ENCODE data around the gene RDH14. TPM values are rescaled to one million over a fixed set of nuclear protein-coding genes. Genes with fewer than 3 reads are reported as not detected.

Gene RDH14
- total and polyA plus RNA-seq, 4 donors = 13.3 to 23.9 (median 15.6) TPM

GRCh38 chr2:18578033-18578432 lies 17.6 kb upstream of the RDH14 start:
- TF ChIP-seq NR2F2 (IDR thresholded peaks at IDR 0.05) = no peak
- no peak for DNase-seq (ENCODE audit: low spot score)
- H3K9me3 ChIP-seq (ENCODE audit: control insufficient read depth in 4 of 4, low read length in 3 of 4) = no peaks in the 10 kb centered on the region
- H3K4me3 ChIP-seq (ENCODE audit: low read depth in 1 of 3, low read length in 3 of 3) = no peak overlapping the region
- H3K27ac ChIP-seq (ENCODE audit: low read depth in 1 of 2, low read length in 2 of 2) = no peak overlapping the region
- no peaks in the 10 kb centered on the region for H3K36me3 ChIP-seq (ENCODE audit: control insufficient read depth in 4 of 4, insufficient read depth in 3 of 4, low read depth in 1 of 4, low read length in 3 of 4)
- no peak overlapping the region for H3K9ac ChIP-seq (ENCODE audit: low read depth in 1 of 2, low read length in 2 of 2)
- H3K4me1 ChIP-seq (ENCODE audit: control insufficient read depth in 4 of 4, insufficient read depth in 4 of 4, low read length in 3 of 4) = no peaks in the 10 kb centered on the region
- H3K27me3 ChIP-seq (ENCODE audit: control insufficient read depth in 4 of 4, insufficient read depth in 4 of 4, low read length in 3 of 4) = no peaks in the 10 kb centered on the region

- H3K9ac ChIP-seq (ENCODE audit: low read depth in 1 of 2, low read length in 2 of 2) = no peak overlapping the region
- no peak overlapping the region for H3K27ac ChIP-seq (ENCODE audit: low read depth in 1 of 2, low read length in 2 of 2)
- H3K9me3 ChIP-seq (ENCODE audit: control insufficient read depth in 4 of 4, low read length in 3 of 4) = no peaks in the 10 kb centered on the region
- 70% methylated on average over 1 of the region's 1 CpG for WGBS
- H3K4me3 ChIP-seq (ENCODE audit: low read depth in 1 of 3, low read length in 3 of 3) = no peak overlapping the region
- no peak for DNase-seq (ENCODE audit: low spot score)
- peaks cover 2 to 10% (median 8%) of the 10 kb centered on the region in 4 donors for H3K36me3 ChIP-seq (ENCODE audit: control insufficient read depth in 4 of 4, insufficient read depth in 3 of 4, low read depth in 1 of 4, low read length in 3 of 4)
- H3K27me3 ChIP-seq (ENCODE audit: control insufficient read depth in 4 of 4, insufficient read depth in 4 of 4, low read length in 3 of 4) = no peaks in the 10 kb centered on the region
- peaks cover 0 to 2% (median 1%) of the 10 kb centered on the region in 4 donors for H3K4me1 ChIP-seq (ENCODE audit: control insufficient read depth in 4 of 4, insufficient read depth in 4 of 4, low read length in 3 of 4)
- no peak for TF ChIP-seq ZBTB33 (IDR thresholded peaks at IDR 0.05)
- TF ChIP-seq JUND (IDR thresholded peaks at IDR 0.05) = no peak
- TF ChIP-seq CTCF (IDR thresholded peaks at IDR 0.05; ENCODE audit: low read depth, low read length, missing input control) = no peak
- no peak for TF ChIP-seq REST (IDR thresholded peaks at IDR 0.05)
- no peak for TF ChIP-seq EGR1 (IDR thresholded peaks at IDR 0.05; ENCODE audit: low read depth in 2 of 2)
- TF ChIP-seq MAX (IDR thresholded peaks at IDR 0.05) = no peak
These were observed 5.8 kb upstream of the RDH14 start for GRCh38 chr2:18566145-18566769.

- peak overlapping the region; percentile 98 to 99 for H3K27ac ChIP-seq (ENCODE audit: low read depth in 1 of 2, low read length in 2 of 2)
- peaks cover 4 to 25% (median 10%) of the 10 kb centered on the region in 4 donors for H3K4me1 ChIP-seq (ENCODE audit: control insufficient read depth in 4 of 4, insufficient read depth in 4 of 4, low read length in 3 of 4)
- WGBS = 2% methylated on average over 3 of the region's 3 CpGs
- no peaks in the 10 kb centered on the region for H3K9me3 ChIP-seq (ENCODE audit: control insufficient read depth in 4 of 4, low read length in 3 of 4)
- no peaks in the 10 kb centered on the region for H3K27me3 ChIP-seq (ENCODE audit: control insufficient read depth in 4 of 4, insufficient read depth in 4 of 4, low read length in 3 of 4)
- peak overlapping the region; percentile 89 to 94 for H3K9ac ChIP-seq (ENCODE audit: low read depth in 1 of 2, low read length in 2 of 2)
- peaks cover 0 to 11% (median 4%) of the 10 kb centered on the region in 4 donors for H3K36me3 ChIP-seq (ENCODE audit: control insufficient read depth in 4 of 4, insufficient read depth in 3 of 4, low read depth in 1 of 4, low read length in 3 of 4)
- peak overlapping the region; percentile 91 to 94 (median 93) for H3K4me3 ChIP-seq (ENCODE audit: low read depth in 1 of 3, low read length in 3 of 3)
- DNase-seq (ENCODE audit: low spot score) = no peak
- TF ChIP-seq EGR1 (IDR thresholded peaks at IDR 0.05; ENCODE audit: low read depth in 2 of 2) (no peak), HNF4G (IDR thresholded peaks at IDR 0.05) (no peak), HNF4A (conservative IDR thresholded peaks at IDR 0.05) (no peak), NR2F2 (IDR thresholded peaks at IDR 0.05) (no peak), ZBTB33 (IDR thresholded peaks at IDR 0.05) (peak; percentile 11), YY1 (IDR thresholded peaks at IDR 0.05) (peak; percentile 93), MAX (IDR thresholded peaks at IDR 0.05) (no peak), CTCF (IDR thresholded peaks at IDR 0.05; ENCODE audit: low read depth, low read length, missing input control) (no peak), TAF1 (conservative IDR thresholded peaks at IDR 0.05) (peak; percentile 46), RXRA (IDR thresholded peaks at IDR 0.05) (no peak), RAD21 (IDR thresholded peaks at IDR 0.05) (no peak), ATF3 (IDR thresholded peaks at IDR 0.05) (no peak)
These were observed 288 bp upstream of the RDH14 start for GRCh38 chr2:18560797-18561085.
